ENCODE data around the gene EGR2. TPM values are rescaled to one million over a fixed set of nuclear protein-coding genes. Genes with fewer than 3 reads are reported as not detected.
A peak's percentile ranks its signal among the peaks of the same experiment; 100 is the strongest.

EGR2 gene
- total RNA-seq, 1 experiment from 2014 or later = 2.3 TPM

DNA sequence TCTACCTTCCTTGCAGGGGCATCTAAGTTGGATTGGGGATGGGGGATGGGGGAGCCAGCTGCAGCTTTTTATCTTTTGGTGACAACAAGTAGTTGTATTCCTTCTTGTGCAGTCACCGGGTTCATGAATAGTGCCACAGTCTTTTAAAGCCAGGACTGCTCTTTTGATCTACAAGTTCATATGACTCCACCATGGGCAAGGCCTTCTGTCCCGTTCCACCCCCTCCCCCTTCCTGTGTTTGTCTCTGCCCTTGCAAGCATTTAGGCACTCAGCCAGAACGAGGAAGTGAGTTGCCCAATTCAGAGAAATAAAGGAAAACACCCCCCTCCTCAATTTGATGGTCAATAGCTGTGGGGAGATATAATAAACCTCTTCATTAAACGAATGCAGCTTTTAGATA, 44.8 kb upstream of the EGR2 start (continued):
- TF ChIP-seq, protein P1, sequence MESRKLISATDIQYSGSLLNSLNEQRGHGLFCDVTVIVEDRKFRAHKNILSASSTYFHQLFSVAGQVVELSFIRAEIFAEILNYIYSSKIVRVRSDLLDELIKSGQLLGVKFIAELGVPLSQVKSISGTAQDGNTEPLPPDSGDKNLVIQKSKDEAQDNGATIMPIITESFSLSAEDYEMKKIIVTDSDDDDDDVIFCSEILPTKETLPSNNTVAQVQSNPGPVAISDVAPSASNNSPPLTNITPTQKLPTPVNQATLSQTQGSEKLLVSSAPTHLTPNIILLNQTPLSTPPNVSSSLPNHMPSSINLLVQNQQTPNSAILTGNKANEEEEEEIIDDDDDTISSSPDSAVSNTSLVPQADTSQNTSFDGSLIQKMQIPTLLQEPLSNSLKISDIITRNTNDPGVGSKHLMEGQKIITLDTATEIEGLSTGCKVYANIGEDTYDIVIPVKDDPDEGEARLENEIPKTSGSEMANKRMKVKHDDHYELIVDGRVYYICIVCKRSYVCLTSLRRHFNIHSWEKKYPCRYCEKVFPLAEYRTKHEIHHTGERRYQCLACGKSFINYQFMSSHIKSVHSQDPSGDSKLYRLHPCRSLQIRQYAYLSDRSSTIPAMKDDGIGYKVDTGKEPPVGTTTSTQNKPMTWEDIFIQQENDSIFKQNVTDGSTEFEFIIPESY (IDR thresholded peaks at IDR 0.05; ENCODE audit: extremely low read depth, insufficient replicate concordance, low read length) = no peak
- TF ChIP-seq SRF (IDR thresholded peaks at IDR 0.05; ENCODE audit: low read depth) = no peak

DNA sequence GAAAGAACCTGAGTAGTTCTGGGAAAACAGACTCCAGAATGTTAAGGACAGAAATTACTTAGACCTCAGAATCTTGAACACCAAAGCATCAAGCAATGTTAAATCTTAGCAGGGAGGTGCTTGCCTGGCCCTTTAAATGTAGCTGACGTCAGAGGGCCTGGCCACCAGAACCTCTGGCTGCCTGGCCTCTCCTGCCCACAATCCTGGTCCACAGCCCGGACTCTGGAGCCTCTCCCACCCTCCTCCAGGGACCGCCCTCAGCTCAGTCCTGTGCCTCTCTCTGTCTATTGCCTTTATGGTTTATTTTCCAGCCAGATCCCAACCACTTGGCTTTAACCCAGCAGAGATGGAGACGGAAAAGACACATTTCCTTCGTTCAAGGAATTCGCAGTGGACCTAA, 42.2 kb upstream of the EGR2 start:
- no peak overlapping the region for H3K4me3 ChIP-seq (replicated peaks in 1 of 2; ENCODE audit: low read depth in 1 of 2, low read length in 2 of 2)
- POLR2A ChIA-PET = no interaction called here
- H3K27me3 ChIP-seq (ENCODE audit: insufficient read depth, low read length) = no peaks in the 10 kb centered on the region
- no TSS peak for BruUV-seq (replicated peaks)
- no peak overlapping the region for H3K9ac ChIP-seq (ENCODE audit: low read length)
- intact Hi-C loops (cut with micrococcal nuclease) = no loop called here
- TF ChIP-seq FOSL1 (IDR thresholded peaks at IDR 0.05; ENCODE audit: low read depth) (no peak), SP1 (IDR thresholded peaks at IDR 0.05; ENCODE audit: low read depth) (no peak), SIN3A (IDR thresholded peaks at IDR 0.05; ENCODE audit: low read depth) (no peak), EZH2 (IDR thresholded peaks at IDR 0.05) (no peak), EZH2phosphoT487 (IDR thresholded peaks at IDR 0.05; ENCODE audit: borderline replicate concordance) (no peak), POLR2A (IDR thresholded peaks at IDR 0.05; ENCODE audit: borderline replicate concordance, extremely low read depth, insufficient read depth, insufficient read length) (no peak), ZNF274 (IDR thresholded peaks at IDR 0.05; ENCODE audit: low read depth, low read length) (no peak)
- TF ChIP-seq, protein P2, sequence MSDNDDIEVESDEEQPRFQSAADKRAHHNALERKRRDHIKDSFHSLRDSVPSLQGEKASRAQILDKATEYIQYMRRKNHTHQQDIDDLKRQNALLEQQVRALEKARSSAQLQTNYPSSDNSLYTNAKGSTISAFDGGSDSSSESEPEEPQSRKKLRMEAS (IDR thresholded peaks at IDR 0.05) = no peak
- TF ChIP-seq, protein P3, sequence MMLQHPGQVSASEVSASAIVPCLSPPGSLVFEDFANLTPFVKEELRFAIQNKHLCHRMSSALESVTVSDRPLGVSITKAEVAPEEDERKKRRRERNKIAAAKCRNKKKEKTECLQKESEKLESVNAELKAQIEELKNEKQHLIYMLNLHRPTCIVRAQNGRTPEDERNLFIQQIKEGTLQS (IDR thresholded peaks at IDR 0.05) = no peak
- TF ChIP-seq, protein P1 (IDR thresholded peaks at IDR 0.05; ENCODE audit: extremely low read depth, insufficient replicate concordance, low read length) = no peak
- CTCF ChIA-PET = no interaction called here
- no peaks in the 10 kb centered on the region for H3K79me2 ChIP-seq (ENCODE audit: insufficient read depth, low read length)
- RAD21 ChIA-PET (ENCODE audit: low non-redundant PET in 1 of 2, low total read pairs in 2 of 2, uncharacterized antibody in 2 of 2, unreplicated experiment in 2 of 2) = no interaction called here
- 0 out of 4 replicates have a peak, but pooled peaks cover 0 to 3% of the 10 kb centered on the region in 2 experiments for H3K4me1 ChIP-seq (ENCODE audit: control insufficient read depth in 1 of 2, insufficient read depth in 2 of 2, low read length in 2 of 2)
- H3K9me3 ChIP-seq (ENCODE audit: control insufficient read depth in 1 of 2, insufficient read depth in 1 of 2, low read depth in 1 of 2, low read length in 2 of 2) = no peaks in the 10 kb centered on the region
- DNase-seq (ENCODE audit: low read depth, low spot score) (peak; percentile 6), ATAC-seq (peak; percentile 71)
- no peaks in the 10 kb centered on the region for H4K20me1 ChIP-seq (ENCODE audit: insufficient read depth)
- H3K4me2 ChIP-seq (ENCODE audit: low read length) = no peak overlapping the region
- no peak overlapping the region for H2AFZ ChIP-seq (ENCODE audit: low read depth, low read length, poor library complexity, severe bottlenecking)
- no peaks in the 10 kb centered on the region for H3K9me2 ChIP-seq (ENCODE audit: insufficient read depth)
- no peak overlapping the region for H3K27ac ChIP-seq (ENCODE audit: low read depth, low read length)
- H3K36me3 ChIP-seq (ENCODE audit: control insufficient read depth in 1 of 2, insufficient read depth in 2 of 2, low read length in 2 of 2) = no peaks in the 10 kb centered on the region

Data from HCT116 (cell line).